HFFc6 (cell line): ENCODE data around the gene ZNF451. TPM values are rescaled to one million over a fixed set of nuclear protein-coding genes. Genes with fewer than 3 reads are reported as not detected.
A peak's percentile ranks its signal among the peaks of the same experiment; 100 is the strongest.

Experiments used
- DNase-seq: peaks from one replicate; pipeline ENCODE4 v3.0.0-alpha.2; 2018
- H3K27ac Mint-ChIP-seq: 2 replicates; pipeline ENCODE4 v1.8.0; 2020; ENCODE audit warnings: mild to moderate bottlenecking, mixed read lengths
- H3K27me3 Mint-ChIP-seq: 2 replicates; pipeline ENCODE4 v1.8.0; 2021; ENCODE audit warnings: mild to moderate bottlenecking, moderate library complexity, mixed read lengths; ENCODE audit not compliant: insufficient read depth
- H3K36me3 Mint-ChIP-seq: 2 replicates; pipeline ENCODE4 v1.8.0; 2021; ENCODE audit warnings: low read depth, mixed read lengths
- H3K4me1 Mint-ChIP-seq: 2 replicates; pipeline ENCODE4 v1.8.0; 2020; ENCODE audit warnings: low read depth, mixed read lengths
- H3K4me3 Mint-ChIP-seq: 2 replicates; pipeline ENCODE4 v1.8.0; 2020; ENCODE audit warnings: mild to moderate bottlenecking, moderate library complexity, mixed read lengths
- H3K9me3 Mint-ChIP-seq: 2 replicates; pipeline ENCODE4 v1.8.0; 2020; ENCODE audit warnings: mild to moderate bottlenecking, mixed read lengths
- total RNA-seq, 6 experiments: library from RNA; stranded (reverse); fragmentation: NEBNext Ultra II Directional; extraction: Animal tissue kit (Norgen Biotek cat#: 25700); gene quantifications; 2 replicates in 1 of 6; 3 replicates in 5 of 6; pipeline ENCODE4 v1.2.3, GENCODE V29; 2021
- TF ChIP-seq, protein P1 (sequence below): fragments of 200-600 bp; sonication (generic); IDR thresholded peaks from 2 replicates; pipeline ENCODE4 v1.5.0; 2021; ENCODE audit warnings: antibody characterized with exemption, mild to moderate bottlenecking

The ZNF451 gene
- total RNA-seq, 6 experiments from 2014 or later: 47.0 to 54.2 (median 47.7) TPM

DNA sequence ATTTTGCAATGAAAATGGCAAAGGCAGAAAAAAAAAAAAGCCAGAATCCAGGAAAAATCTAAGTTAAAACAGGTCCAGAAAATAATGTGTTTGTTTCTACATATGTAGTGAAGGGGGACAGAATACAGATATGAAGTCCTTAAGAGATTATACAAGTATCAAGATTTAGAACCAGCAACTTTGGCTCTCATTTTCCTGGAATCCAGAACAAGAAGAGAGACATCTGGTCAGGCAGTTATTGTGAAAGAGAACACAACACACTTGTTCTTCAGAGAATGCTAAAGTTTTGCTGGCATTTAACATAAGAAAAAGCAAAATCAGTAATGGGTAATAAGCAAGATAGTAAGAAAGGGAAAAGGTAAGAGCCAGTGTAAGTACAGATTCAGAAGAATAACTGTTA is 103.2 kb downstream of the ZNF451 start:
- Mint-ChIP-seq H3K36me3 (peaks cover 37% of the 10 kb centered on the region), H3K27me3 (no peaks in the 10 kb centered on the region; the same call in 1 of the 2 replicates), H3K4me1 (peaks cover 37% of the 10 kb centered on the region), H3K27ac (peak overlapping the region; percentile 45; the same call in 1 of the 2 replicates), H3K9me3 (no peaks in the 10 kb centered on the region), H3K4me3 (no peak overlapping the region)
- TF ChIP-seq, protein P1, sequence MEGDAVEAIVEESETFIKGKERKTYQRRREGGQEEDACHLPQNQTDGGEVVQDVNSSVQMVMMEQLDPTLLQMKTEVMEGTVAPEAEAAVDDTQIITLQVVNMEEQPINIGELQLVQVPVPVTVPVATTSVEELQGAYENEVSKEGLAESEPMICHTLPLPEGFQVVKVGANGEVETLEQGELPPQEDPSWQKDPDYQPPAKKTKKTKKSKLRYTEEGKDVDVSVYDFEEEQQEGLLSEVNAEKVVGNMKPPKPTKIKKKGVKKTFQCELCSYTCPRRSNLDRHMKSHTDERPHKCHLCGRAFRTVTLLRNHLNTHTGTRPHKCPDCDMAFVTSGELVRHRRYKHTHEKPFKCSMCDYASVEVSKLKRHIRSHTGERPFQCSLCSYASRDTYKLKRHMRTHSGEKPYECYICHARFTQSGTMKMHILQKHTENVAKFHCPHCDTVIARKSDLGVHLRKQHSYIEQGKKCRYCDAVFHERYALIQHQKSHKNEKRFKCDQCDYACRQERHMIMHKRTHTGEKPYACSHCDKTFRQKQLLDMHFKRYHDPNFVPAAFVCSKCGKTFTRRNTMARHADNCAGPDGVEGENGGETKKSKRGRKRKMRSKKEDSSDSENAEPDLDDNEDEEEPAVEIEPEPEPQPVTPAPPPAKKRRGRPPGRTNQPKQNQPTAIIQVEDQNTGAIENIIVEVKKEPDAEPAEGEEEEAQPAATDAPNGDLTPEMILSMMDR: no peak
- DNase-seq: no peak

- peaks cover 37% of the 10 kb centered on the region for H3K36me3 Mint-ChIP-seq
- peak overlapping the region; percentile 27; the same call in 1 of the 2 replicates for H3K27ac Mint-ChIP-seq
- no peak for DNase-seq
- TF ChIP-seq, protein P1: no peak
- H3K4me3 Mint-ChIP-seq: no peak overlapping the region
- H3K9me3 Mint-ChIP-seq: no peaks in the 10 kb centered on the region
- no peaks in the 10 kb centered on the region for H3K27me3 Mint-ChIP-seq
- H3K4me1 Mint-ChIP-seq: peaks cover 46% of the 10 kb centered on the region
Measured at GRCh38 chr6:57195457-57195856, 105.5 kb downstream of the ZNF451 start.

GRCh38 chr6:57198926-57199636 is 109.1 kb downstream of the ZNF451 start:
- Mint-ChIP-seq H3K27ac (peak overlapping the region; percentile 27; the same call in 1 of the 2 replicates), H3K4me3 (no peak overlapping the region), H3K4me1 (peaks cover 34% of the 10 kb centered on the region), H3K36me3 (peaks cover 30% of the 10 kb centered on the region; the same call in 1 of the 2 replicates), H3K27me3 (no peaks in the 10 kb centered on the region), H3K9me3 (no peaks in the 10 kb centered on the region)
- TF ChIP-seq, protein P1: no peak
- DNase-seq: no peak

GRCh38 chr6:57201718-57202117 is 111.7 kb downstream of the ZNF451 start:
- peaks cover 29% of the 10 kb centered on the region for H3K36me3 Mint-ChIP-seq
- no peak for DNase-seq
- H3K9me3 Mint-ChIP-seq: no peaks in the 10 kb centered on the region
- no peak overlapping the region for H3K4me3 Mint-ChIP-seq
- peak overlapping the region; percentile 8; the same call in 1 of the 2 replicates for H3K27ac Mint-ChIP-seq
- H3K27me3 Mint-ChIP-seq: no peaks in the 10 kb centered on the region
- TF ChIP-seq, protein P1: no peak
- H3K4me1 Mint-ChIP-seq: peaks cover 44% of the 10 kb centered on the region

GRCh38 chr6:57205550-57206328 is 115.8 kb downstream of the ZNF451 start:
- Mint-ChIP-seq H3K36me3 (peaks cover 41% of the 10 kb centered on the region), H3K9me3 (no peaks in the 10 kb centered on the region), H3K27ac (peak overlapping the region; percentile 61), H3K4me1 (peaks cover 59% of the 10 kb centered on the region), H3K4me3 (no peak overlapping the region), H3K27me3 (no peaks in the 10 kb centered on the region; the same call in 1 of the 2 replicates)
- no peak for DNase-seq
- TF ChIP-seq, protein P1: no peak
